DND-41 (cell line): Measurements from ENCODE around the gene SYNE1.

Experiments used
- ATAC-seq: fragments of 200-7000 bp; cut with Tn5 transposase; 3 replicates; pipeline ENCODE4 v1.9.1; 2021; ENCODE audit warnings: low read depth; ENCODE audit not compliant: insufficient read depth
- DNase-seq: peaks from one replicate; pipeline ENCODE4 v3.0.0-alpha.2; 2020
- H2AFZ ChIP-seq: 2 replicates; pipeline ENCODE4 v1.6.0; 2012; ENCODE audit warnings: low read depth, low read length
- H3K27ac ChIP-seq: 2 replicates; pipeline ENCODE4 v1.5.1; 2012; ENCODE audit warnings: low read length, inconsistent platforms
- H3K27me3 ChIP-seq: fragments of 200-600 bp; sonication (generic); 2 replicates; pipeline ENCODE4 v1.6.0; 2012; ENCODE audit warnings: low read length, mild to moderate bottlenecking, inconsistent platforms; ENCODE audit not compliant: insufficient read depth, poor library complexity
- H3K36me3 ChIP-seq: 2 replicates; pipeline ENCODE4 v1.5.1; 2012; ENCODE audit warnings: low read length, inconsistent platforms; ENCODE audit not compliant: insufficient read depth
- H3K4me1 ChIP-seq: 2 replicates; pipeline ENCODE4 v1.5.1; 2012; ENCODE audit warnings: mild to moderate bottlenecking, low read length; ENCODE audit not compliant: insufficient read depth
- H3K4me2 ChIP-seq: 2 replicates; pipeline ENCODE4 v1.6.0; 2012; ENCODE audit warnings: mild to moderate bottlenecking, moderate library complexity, low read length, inconsistent platforms; ENCODE audit not compliant: insufficient read depth
- H3K4me3 ChIP-seq, 2 experiments: fragments of 200-600 bp in 1 of 2; shearing (Covaris generic) in 1 of 2; 2 replicates each; pipeline ENCODE4 v1.5.1; 2012 to 2016; ENCODE audit warnings: inconsistent platforms in 2 of 2, low read length in 2 of 2, mild to moderate bottlenecking in 2 of 2, low read depth in 1 of 2, moderate library complexity in 1 of 2
- H3K79me2 ChIP-seq: 2 replicates; pipeline ENCODE4 v1.6.0; 2012; ENCODE audit warnings: low read length, inconsistent platforms; ENCODE audit not compliant: insufficient read depth
- H3K9ac ChIP-seq: 2 replicates; pipeline ENCODE4 v1.6.0; 2012; ENCODE audit warnings: low read depth, mild to moderate bottlenecking, inconsistent platforms, low read length, moderate library complexity
- H3K9me3 ChIP-seq: 2 replicates; pipeline ENCODE4 v1.5.1; 2012; ENCODE audit warnings: low read length, moderate library complexity, mild to moderate bottlenecking, inconsistent platforms; ENCODE audit not compliant: insufficient read depth, severe bottlenecking
- H4K20me1 ChIP-seq: 2 replicates; pipeline ENCODE4 v1.6.0; 2012; ENCODE audit warnings: low read length; ENCODE audit not compliant: insufficient read depth
- CTCF ChIP-seq: IDR thresholded peaks from 2 replicates; pipeline ENCODE4 v1.5.1; 2012; ENCODE audit warnings: borderline replicate concordance, low read length, moderate library complexity, mild to moderate bottlenecking; ENCODE audit not compliant: poor library complexity, severe bottlenecking; ENCODE audit errors: extremely low read depth
- EZH2 ChIP-seq: IDR thresholded peaks from 3 replicates; pipeline ENCODE4 v1.6.1; 2012; ENCODE audit warnings: borderline replicate concordance, low read depth, mild to moderate bottlenecking, moderate library complexity, low read length, inconsistent platforms; ENCODE audit not compliant: severe bottlenecking

Gene SYNE1

GRCh38 chr6:152503546-152503945 lies 133.6 kb downstream of the SYNE1 start:
- no peak overlapping the region for H2AFZ ChIP-seq
- H3K36me3 ChIP-seq: no peaks in the 10 kb centered on the region
- no peaks in the 10 kb centered on the region for H3K27me3 ChIP-seq
- H3K9ac ChIP-seq: no peak overlapping the region
- TF ChIP-seq EZH2 (no peak), CTCF (no peak)
- DNase-seq (no peak), ATAC-seq (no peak)
- H3K79me2 ChIP-seq: no peaks in the 10 kb centered on the region
- no peak overlapping the region for H3K4me2 ChIP-seq
- H3K27ac ChIP-seq: no peak overlapping the region
- H4K20me1 ChIP-seq: no peaks in the 10 kb centered on the region
- no peaks in the 10 kb centered on the region for H3K9me3 ChIP-seq
- no peak overlapping the region for H3K4me3 ChIP-seq
- no peaks in the 10 kb centered on the region for H3K4me1 ChIP-seq

- no peak overlapping the region for H3K4me2 ChIP-seq
- H3K36me3 ChIP-seq: no peaks in the 10 kb centered on the region
- no peak overlapping the region for H2AFZ ChIP-seq
- H3K4me3 ChIP-seq: no peak overlapping the region
- no peak for DNase-seq
- no peaks in the 10 kb centered on the region for H3K27me3 ChIP-seq
- no peaks in the 10 kb centered on the region for H3K9me3 ChIP-seq
- H4K20me1 ChIP-seq: no peaks in the 10 kb centered on the region
- no peaks in the 10 kb centered on the region for H3K79me2 ChIP-seq
- no peak overlapping the region for H3K27ac ChIP-seq
- no peak for ATAC-seq
- no peaks in the 10 kb centered on the region for H3K4me1 ChIP-seq
- no peak for TF ChIP-seq CTCF
- TF ChIP-seq EZH2: no peak
- H3K9ac ChIP-seq: no peak overlapping the region
Measured at GRCh38 chr6:152502421-152503188, 134.6 kb downstream of the SYNE1 start.

- Histone ChIP-seq H3K79me2 (no peaks in the 10 kb centered on the region), H3K4me1 (no peaks in the 10 kb centered on the region), H3K9ac (no peak overlapping the region), H3K4me2 (no peak overlapping the region), H3K36me3 (no peaks in the 10 kb centered on the region), H4K20me1 (no peaks in the 10 kb centered on the region), H3K27ac (no peak overlapping the region), H3K4me3 (no peak overlapping the region), H3K9me3 (no peaks in the 10 kb centered on the region), H2AFZ (no peak overlapping the region), H3K27me3 (no peaks in the 10 kb centered on the region)
- ATAC-seq (no peak), DNase-seq (no peak)
- TF ChIP-seq EZH2 (no peak), CTCF (no peak)
Measured at GRCh38 chr6:152499931-152500330, 137.2 kb downstream of the SYNE1 start.
